HG03139 (cell line): ENCODE data around the gene CCDC85C.

Experiments
- ATAC-seq: cut with Tn5 transposase; IDR thresholded peaks from one replicate; pipeline ENCODE4 v1.9.1; 2021; ENCODE audit not compliant: unreplicated experiment

Gene CCDC85C

DNA sequence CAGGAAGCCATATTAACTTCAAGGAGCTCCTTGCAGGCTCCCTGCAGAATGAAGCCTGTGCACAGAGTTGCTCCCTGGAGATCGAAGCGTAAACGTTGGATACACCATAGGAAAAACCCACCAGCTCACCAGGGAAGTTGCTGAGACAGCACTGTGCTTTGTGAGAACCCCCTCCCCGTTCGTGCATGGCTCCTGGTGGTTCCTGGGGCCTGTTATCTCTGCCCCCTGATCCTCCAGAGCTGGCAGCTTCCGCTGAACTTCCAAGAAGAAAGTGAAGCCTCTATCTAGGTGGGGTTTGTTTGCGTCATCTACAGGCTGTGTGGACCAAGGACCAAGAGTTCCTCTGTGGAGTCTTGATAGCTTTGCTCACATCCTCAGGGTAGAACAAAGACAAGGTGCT lies 2.4 kb upstream of the CCDC85C start:
- no peak for ATAC-seq

DNA sequence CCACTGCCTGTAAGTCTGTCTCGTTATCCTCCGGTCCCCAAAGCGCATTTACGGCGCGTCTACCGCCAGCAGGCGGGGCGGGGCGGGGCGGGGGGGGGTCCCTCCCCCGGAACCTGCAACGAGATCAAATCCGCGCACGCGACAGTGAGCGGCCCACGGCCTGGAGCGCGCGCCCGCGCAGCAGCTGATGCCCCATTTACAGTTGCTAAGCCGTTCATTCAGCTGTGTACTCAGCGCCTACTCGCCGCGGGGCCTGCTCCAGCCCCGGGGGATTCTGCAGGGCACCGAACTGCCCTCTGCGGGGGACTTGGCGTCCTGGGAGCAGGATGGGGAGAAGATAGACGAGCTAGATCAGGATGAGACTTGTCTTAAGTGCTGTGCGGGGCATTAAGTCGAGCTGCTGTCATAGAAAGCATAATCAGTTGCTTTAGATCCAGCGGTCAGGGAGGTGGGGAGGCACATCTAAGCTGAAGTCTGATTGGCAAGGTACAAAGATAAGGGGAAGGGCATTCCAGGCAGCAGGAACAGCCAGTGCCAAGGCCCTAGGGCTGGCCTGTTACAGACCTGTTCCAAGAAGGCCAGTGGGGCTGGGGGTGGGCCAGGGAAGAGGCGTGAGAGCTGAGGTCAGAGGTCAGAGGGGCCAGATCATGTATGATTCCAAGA lies 1.4 kb upstream of the CCDC85C start:
- ATAC-seq = no peak

DNA sequence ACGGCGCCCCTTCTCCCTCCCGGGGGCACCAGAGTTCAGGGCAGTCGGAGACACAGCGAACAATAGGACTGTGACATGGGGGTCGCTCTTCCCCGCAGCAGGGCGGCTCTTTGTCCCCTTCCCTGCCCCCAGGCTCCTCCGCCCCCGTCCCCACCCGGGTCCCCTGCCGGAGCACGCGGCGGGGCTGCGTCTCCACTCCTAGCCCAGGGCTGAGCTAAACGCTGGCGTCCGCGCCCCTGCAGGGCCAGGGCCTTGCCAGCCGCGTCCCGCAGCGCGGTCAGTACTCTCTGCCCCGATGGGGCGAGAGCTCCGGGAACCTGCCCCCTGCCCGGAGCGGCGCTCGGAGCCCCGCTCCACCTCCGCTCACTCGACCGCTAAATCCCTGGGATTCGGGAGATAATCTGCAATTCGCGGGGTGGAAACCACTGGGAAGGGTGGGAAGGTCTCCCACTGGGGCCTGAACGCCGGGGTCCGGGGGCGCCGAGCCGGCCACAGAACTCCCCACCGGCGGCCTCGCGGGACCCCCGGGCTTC lies 825 bp upstream of the CCDC85C start:
- no peak for ATAC-seq

DNA sequence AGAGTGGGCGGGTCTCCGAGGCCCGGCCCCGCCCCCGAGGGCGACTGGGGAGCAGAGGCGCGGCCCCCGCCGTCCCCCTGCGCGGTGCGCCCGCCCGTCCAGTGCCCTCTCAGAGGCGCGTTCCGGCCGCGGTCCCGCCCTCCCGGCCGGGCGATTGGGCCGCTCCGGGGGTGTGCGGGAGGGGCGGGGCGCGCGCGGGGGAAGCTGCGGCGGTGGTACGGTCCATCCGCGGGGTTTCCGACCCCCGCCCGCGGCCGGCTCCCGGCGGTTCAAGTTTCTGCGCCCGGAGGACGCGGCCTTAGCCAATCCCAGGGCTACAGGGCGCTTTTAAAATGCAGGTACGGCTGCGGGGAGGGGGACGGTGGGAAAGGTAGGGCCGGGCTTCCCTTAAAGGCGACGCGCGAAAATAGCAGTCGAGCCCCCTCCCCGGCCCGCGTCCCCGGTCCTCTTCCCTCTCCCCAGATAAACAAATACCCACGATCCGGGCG lies 315 bp upstream of the CCDC85C start:
- ATAC-seq = peak; percentile 90

DNA sequence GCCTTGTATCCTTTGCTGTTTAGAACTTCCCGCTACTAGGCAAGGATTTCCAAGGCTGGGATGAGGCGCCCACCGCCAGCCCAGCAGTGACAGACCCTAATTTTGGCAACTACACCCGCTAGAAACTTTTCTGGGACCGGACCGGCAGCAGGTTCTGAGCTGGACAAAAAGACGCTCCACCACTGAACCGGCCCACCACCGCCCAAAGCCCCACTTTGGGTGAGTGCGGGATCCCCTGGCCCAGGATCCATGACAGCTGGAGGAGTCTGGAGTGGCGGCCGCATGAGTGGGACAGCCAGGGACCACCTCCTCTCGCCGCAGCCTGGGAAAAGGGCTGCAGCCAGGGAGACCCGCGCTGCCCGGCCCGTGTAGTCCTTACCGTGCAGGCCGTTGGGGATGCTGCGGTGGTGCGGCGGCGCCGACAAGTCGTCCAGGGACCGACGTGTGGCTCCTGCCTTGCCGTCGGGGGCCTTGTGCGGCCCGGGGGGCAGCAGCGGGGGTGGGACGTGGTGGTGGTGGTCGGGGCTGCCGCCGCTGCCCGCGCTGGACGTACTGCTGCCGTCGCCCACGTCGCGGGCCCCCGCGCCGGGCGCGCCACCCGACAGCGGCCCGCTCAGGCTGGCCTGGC lies 1.1 kb downstream of the CCDC85C start:
- ATAC-seq = no peak

DNA sequence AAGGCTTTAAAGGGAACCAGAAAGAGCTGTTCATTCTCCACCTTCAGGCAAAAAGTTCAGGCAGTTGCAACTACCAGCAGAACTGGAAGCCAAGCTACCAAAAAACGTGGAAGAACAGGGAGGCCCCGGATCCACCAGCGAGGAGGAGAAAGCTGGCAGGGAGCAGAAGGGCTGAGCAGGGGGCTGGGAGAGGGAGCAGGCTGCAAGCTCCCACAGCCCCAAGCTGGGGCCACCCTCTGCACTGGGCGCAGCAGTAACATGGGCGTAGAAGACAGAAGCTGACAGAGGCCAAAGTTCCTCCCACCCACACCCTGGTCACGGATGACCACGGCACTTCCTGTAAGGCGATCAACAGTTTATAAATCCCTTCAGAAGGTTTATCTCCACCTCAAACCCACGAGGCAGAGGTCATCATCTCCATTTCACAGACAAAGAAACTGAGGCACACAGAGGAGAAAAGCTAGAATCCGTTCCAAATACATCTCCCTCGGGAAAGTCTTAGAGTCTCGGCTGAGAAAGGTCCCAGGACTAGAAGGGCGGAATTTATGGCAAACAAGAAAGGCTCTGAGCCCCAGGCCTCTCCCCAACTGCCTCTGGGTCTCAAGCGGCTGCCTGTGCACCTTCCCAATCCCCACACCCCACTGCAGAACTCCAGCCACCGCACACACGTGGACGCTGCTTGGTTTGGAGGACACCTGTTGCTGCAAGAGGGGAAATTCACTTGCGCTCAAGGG lies 1.8 kb downstream of the CCDC85C start:
- no peak for ATAC-seq

DNA sequence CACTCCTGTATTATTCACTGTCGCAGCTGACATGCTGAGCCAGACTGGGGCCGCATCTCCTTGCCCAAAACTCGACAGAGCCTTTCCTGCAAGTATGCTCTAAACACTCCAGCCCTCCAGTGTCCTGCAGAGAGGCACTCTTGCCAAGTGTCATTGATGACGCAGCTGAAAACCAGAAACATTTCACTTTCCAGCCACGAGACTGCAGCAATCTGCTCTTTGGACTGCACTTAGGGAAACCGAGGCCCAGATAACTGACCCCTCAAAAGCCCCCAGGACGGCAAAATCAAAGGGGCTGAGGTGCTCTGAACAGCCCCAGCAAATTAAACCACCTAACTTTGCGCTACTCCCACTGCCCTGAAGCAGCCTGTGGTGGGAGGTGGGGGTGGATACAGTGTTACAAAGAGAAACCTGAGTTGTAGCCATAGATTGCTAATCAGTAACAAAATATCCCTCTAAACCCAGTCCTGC lies 2.6 kb downstream of the CCDC85C start:
- ATAC-seq = no peak

DNA sequence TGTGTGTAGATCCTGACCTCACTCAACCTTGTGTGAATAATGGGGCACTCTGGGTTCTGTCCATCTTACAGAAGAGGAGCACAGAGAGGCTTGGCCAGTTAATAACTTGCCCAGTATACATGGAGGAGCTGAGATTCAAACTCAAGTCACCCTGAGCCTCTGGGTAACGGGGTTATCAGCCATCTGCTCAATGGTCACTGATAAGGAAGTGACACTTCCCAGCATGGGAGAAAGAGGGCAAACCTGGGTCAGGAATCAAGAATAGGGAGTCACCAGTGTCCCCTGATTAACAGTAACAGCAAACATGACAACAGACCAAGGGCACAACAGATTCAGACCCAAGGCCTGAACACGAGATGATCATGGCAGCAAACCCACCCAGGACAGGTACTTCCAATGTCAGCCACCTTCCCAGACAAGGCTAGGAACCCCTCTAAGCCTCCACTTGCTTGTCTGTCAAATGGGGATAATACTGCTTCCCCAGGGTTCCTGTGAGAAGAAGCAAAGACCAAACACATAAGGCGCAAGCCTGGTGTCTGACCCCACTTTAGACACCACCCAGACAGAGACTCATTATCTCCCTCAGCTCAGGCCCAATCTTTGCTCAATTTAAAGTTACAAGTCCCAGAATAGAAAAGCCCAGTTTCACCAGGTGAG lies 3.6 kb downstream of the CCDC85C start:
- no peak for ATAC-seq

GRCh38 chr14:99599393-99599792 lies 4.6 kb downstream of the CCDC85C start:
- ATAC-seq = no peak

DNA sequence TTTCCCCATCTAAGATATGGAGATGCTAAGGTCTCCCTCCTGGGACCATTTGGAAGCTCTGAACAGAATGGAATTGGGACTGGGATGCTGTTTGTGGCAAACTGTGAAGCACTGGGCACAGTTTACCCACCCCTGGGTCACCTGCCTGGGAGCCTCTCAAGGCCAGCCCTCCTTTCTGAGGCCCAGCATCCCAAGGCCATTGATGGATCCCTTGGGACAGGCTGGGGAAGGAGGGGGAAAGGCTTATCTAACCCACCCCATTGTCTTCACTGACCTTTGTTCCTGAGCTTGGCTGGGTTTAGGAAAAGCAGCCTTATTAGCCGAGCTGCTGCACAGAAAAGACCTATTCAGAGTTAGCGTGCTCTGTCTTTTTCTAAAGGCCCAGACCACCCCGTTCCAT lies 5.2 kb downstream of the CCDC85C start:
- ATAC-seq = no peak

GRCh38 chr14:99597911-99598600 lies 6.0 kb downstream of the CCDC85C start:
- ATAC-seq = no peak

DNA sequence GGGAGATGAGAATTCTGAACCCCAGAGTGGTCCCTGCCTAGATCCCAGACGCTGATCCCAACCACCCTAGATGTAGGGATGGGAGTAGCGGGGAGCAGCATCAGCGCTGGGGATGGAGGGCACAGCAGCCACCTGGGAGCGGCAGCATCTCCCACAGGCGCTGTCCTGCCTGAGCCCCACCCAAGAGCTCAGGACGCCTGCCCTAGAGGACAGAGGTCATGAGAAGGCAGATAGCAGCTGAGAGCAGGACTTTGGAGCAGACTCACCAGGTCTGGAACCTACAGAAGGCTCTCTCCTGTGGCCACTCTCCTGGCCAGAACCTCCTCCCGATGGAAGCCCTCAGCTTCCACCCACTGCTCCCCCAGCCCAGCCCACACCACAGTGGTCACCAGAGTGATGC lies 7.2 kb downstream of the CCDC85C start:
- ATAC-seq = no peak

- ATAC-seq = no peak
Observed at GRCh38 chr14:99596071-99596627, 7.9 kb downstream of the CCDC85C start.

GRCh38 chr14:99595524-99595923 lies 8.5 kb downstream of the CCDC85C start:
- ATAC-seq = no peak

- peak; percentile 93 for ATAC-seq
Observed at GRCh38 chr14:99595034-99595433, 9.0 kb downstream of the CCDC85C start.

DNA sequence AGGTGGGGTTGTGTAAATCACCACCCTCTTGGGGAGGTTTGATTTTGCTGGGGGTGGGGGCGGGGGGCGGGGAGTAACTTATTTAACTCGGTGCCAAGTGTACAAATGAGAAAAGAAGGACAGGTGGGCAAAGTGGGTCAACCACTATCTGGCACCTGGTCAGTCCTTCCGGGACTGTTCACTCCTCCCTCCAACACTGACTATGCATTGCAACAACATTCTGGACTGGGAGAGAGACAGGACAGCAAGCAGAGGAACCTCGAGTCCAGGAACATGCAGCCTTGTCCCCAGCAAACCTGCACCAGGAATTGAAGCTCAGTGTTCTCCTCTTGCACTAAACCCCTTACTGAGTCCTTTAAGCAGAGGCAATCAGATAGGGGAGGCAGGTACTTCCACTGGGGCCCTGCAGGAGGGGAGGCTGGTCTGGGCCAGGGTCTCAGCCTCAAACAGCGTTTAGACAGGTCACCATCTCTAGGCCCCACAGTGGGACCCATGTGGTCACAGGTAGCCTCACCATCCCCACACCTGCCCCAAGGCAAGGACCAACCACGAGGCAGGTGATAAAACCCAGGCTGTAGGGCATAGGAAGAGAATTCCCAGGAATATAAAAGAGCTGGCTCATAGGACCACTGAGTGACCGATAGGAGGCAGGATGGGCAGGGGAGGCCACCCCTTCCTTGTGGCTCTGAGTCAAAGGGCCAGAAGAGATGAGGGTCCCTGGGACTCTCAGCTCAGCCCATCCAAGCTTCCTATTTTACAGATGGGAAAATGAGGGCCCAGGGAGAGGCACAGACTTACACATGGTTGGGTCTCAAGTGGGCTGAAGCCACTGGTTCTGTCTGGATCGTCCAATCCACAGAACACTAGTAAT lies 9.8 kb downstream of the CCDC85C start:
- no peak for ATAC-seq

GRCh38 chr14:99592933-99593753 lies 10.9 kb downstream of the CCDC85C start:
- no peak for ATAC-seq

DNA sequence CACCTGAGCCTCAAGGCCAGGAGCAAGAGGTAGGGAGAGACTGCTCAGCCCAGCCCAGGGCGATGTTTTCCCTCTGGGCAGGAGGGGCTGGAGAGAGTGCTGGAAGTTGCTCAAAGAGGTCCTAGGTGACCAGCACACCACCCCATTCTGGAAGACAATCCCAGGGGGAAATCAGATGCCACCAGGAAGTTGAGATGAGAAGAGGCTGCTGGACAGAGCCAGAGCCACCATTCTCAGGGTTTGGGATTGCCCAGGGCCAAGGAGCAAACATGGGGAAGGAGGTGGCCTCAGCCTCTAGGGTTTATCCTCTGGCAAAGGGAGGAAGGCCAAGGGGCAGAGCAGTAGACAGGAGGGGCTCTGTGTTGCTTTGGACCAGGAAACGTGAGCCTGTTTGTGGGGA lies 11.6 kb downstream of the CCDC85C start:
- no peak for ATAC-seq
